Panc1 (cell line): Measurements from ENCODE around the gene NDC1. TPM values are rescaled to one million over a fixed set of nuclear protein-coding genes. Genes with fewer than 3 reads are reported as not detected.

Source experiments
- ATAC-seq: fragments of 200-7000 bp; cut with Tn5 transposase; 2 replicates; pipeline ENCODE4 v1.9.1; 2020; ENCODE audit warnings: mild to moderate bottlenecking, moderate library complexity
- BruUV-seq: library from RNA; stranded (reverse); fragments of 400-500 nt; replicated peaks from 2 replicates; lab custom pipeline; 2021; lab: Mats Ljungman, UMichigan
- CTCF ChIA-PET: fragments of 300-600 bp; sonication (Branson Sonifier 250); formaldehyde crosslinking; loops from one replicate; lab custom pipeline; 2022; ENCODE audit warnings: antibody characterized with exemption; lab: Charles Lee
- POLR2A ChIA-PET: fragments of 300-600 bp; sonication (Branson Sonifier 250); formaldehyde crosslinking; loops from one replicate; lab custom pipeline; 2022; ENCODE audit warnings: antibody characterized with exemption; lab: Charles Lee
- DNase-seq: peaks from one replicate; pipeline ENCODE4 v3.0.0-alpha.2; 2010; ENCODE audit warnings: low read depth, low spot score
- H3K27ac ChIP-seq: 2 replicates; pipeline ENCODE4 v1.5.1; 2011; ENCODE audit warnings: mild to moderate bottlenecking, low read length, inconsistent platforms
- H3K27me3 ChIP-seq: fragments of 200-500 bp; sonication (Bioruptor generic); 2 replicates; pipeline ENCODE4 v1.6.0; 2014; ENCODE audit warnings: low read length, inconsistent platforms; ENCODE audit not compliant: control insufficient read depth, insufficient read depth
- H3K36me3 ChIP-seq: fragments of 200-500 bp; sonication (Bioruptor generic); 2 replicates; pipeline ENCODE4 v1.5.1; 2014; ENCODE audit warnings: inconsistent platforms, mild to moderate bottlenecking, low read length, moderate library complexity; ENCODE audit not compliant: control insufficient read depth, insufficient read depth
- H3K4me1 ChIP-seq: 2 replicates; pipeline ENCODE4 v1.5.1; 2011; ENCODE audit warnings: inconsistent platforms, mild to moderate bottlenecking, low read length, moderate library complexity; ENCODE audit not compliant: control insufficient read depth, insufficient read depth
- H3K4me3 ChIP-seq, 2 experiments: 2 replicates each; pipeline ENCODE4 v1.5.1; 2011 to 2012; ENCODE audit warnings: low read depth in 2 of 2, low read length in 2 of 2, mild to moderate bottlenecking in 2 of 2, inconsistent platforms in 1 of 2, moderate library complexity in 1 of 2
- H3K9me3 ChIP-seq: fragments of 200-500 bp; sonication (Bioruptor generic); 2 replicates; pipeline ENCODE4 v1.5.1; 2014; ENCODE audit warnings: low read depth, mild to moderate bottlenecking, inconsistent platforms, low read length, moderate library complexity; ENCODE audit not compliant: control insufficient read depth, insufficient read depth
- CTCF ChIP-seq: fragments of 450-650 bp; IDR thresholded peaks from 2 replicates; pipeline ENCODE4 v1.5.1; 2017; ENCODE audit warnings: mild to moderate bottlenecking
- POLR2AphosphoS5 ChIP-seq: IDR thresholded peaks from 2 replicates; pipeline ENCODE4 v1.6.1; 2012; ENCODE audit warnings: mild to moderate bottlenecking, low read depth, low read length, moderate library complexity
- REST ChIP-seq, 2 experiments: IDR thresholded peaks; 2 replicates each; pipeline ENCODE4 v1.6.1; 2011 to 2012; ENCODE audit warnings: low read depth in 2 of 2, control low read depth in 1 of 2, low read length in 1 of 2, mild to moderate bottlenecking in 1 of 2, moderate library complexity in 1 of 2; ENCODE audit not compliant: insufficient read depth in 1 of 2
- SIN3A ChIP-seq: IDR thresholded peaks from 2 replicates; pipeline ENCODE4 v1.6.1; 2012; ENCODE audit warnings: low read depth, mild to moderate bottlenecking, low read length, moderate library complexity, borderline replicate concordance; ENCODE audit not compliant: insufficient read depth
- TCF7L2 ChIP-seq: IDR thresholded peaks from 2 replicates; pipeline ENCODE4 v1.6.1; 2011; ENCODE audit warnings: mild to moderate bottlenecking, low read depth, low read length, inconsistent platforms
- in situ Hi-C: cut with HindIII; loops from 2 replicates; pipeline ENCODE4 v1.10.0; 2016; ENCODE audit warnings: low sequenced_read_pairs, low pct_unique_long_range_greater_than_20kb
- intact Hi-C: fragments of 100-400 bp; cut with micrococcal nuclease; formaldehyde crosslinking; loops from one replicate; pipeline ENCODE4 v1.10.0; 2022; ENCODE audit not compliant: unreplicated experiment
- total RNA-seq: library from RNA; stranded (reverse); gene quantifications from one replicate; pipeline ENCODE4 v1.2.1, GENCODE V29; 2021; ENCODE audit not compliant: unreplicated experiment

Gene NDC1
- total RNA-seq, 1 experiment from 2014 or later, result 44.4 TPM

DNA sequence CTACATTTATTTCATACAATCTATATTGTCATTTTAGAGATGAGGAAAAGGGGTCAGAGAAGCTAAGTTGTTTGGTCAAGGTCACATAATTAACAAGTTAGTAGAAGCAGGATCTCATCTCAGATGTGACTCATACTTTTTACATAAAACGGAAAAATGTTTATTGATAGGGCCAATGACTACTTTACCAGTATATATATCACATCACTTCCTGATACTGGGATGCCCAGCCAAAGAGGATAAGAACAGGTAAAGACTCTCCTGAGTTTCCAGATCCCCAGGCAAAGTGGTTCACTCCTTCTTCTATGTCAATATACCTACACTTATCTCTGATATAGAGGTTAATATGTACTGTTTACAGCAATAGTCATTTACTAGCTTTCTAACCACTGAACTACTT, 30.5 kb upstream of the NDC1 start:
- TF ChIP-seq CTCF (no peak), REST (IDR thresholded peaks at IDR 0.05; ENCODE audit: insufficient read depth in 1 of 2, low read depth in 2 of 2, low read length in 1 of 2) (no peak), TCF7L2 (no peak), SIN3A (no peak), POLR2AphosphoS5 (no peak)
- H3K36me3 ChIP-seq, result no peaks in the 10 kb centered on the region; the same call in 1 of the 2 replicates
- intact Hi-C loops, result no loop called here

DNA sequence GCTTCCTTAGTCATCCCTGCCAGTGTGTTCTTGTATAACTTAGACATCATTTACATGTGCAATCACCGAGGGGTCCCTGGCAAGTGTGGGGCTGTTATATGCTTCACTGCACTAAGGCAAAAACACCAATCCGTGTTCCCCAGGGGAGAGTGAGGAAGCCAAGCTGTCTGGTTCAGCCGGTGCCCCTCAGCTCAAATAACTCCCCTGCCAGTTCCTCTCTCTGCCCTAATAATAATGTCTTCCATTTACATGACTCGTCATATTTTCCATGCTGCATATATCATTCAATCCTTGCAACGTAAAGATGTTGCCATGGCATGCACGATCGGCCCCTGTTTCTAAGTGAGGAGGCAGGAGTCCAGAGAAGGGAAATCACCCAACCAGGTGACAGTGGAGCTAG, 24.4 kb upstream of the NDC1 start:
- no peak overlapping the region for H3K4me3 ChIP-seq
- no peaks in the 10 kb centered on the region for H3K9me3 ChIP-seq
- no TSS peak for BruUV-seq
- DNase-seq (no peak), ATAC-seq (no peak)
- in situ Hi-C loops, result no loop called here
- H3K4me1 ChIP-seq, result no peaks in the 10 kb centered on the region
- no peak for TF ChIP-seq TCF7L2
- no peak for TF ChIP-seq REST (IDR thresholded peaks at IDR 0.05; ENCODE audit: insufficient read depth in 1 of 2, low read depth in 2 of 2, low read length in 1 of 2)
- no peak for TF ChIP-seq SIN3A
- TF ChIP-seq POLR2AphosphoS5, result no peak
- no peak for TF ChIP-seq CTCF
- H3K27me3 ChIP-seq, result no peaks in the 10 kb centered on the region
- intact Hi-C loops, result loop anchor here (5.0 kb wide), 1 partner anchor 85 kb away; the partner anchor contains the start of genes IFT25 and LRRC42
- no peak overlapping the region for H3K27ac ChIP-seq
- no peaks in the 10 kb centered on the region for H3K36me3 ChIP-seq
- ChIA-PET CTCF (interaction anchor here (1.1 kb wide), 1 partner anchor 97 kb away, joined by 7 read pairs; no protein-coding TSS in a partner anchor), POLR2A (no interaction called here)

More for the DNA sequence above, 30.5 kb upstream of the NDC1 start:
- ChIA-PET POLR2A (no interaction called here), CTCF (no interaction called here)
- no peak overlapping the region for H3K4me3 ChIP-seq
- no peaks in the 10 kb centered on the region for H3K9me3 ChIP-seq
- in situ Hi-C loops, result no loop called here
- H3K4me1 ChIP-seq, result no peaks in the 10 kb centered on the region
- DNase-seq, result no peak
- H3K27ac ChIP-seq, result no peak overlapping the region
- no TSS peak for BruUV-seq
- no peaks in the 10 kb centered on the region for H3K27me3 ChIP-seq
- ATAC-seq, result no peak
